ENCODE results near the gene GPR87. TPM values are rescaled to one million over a fixed set of nuclear protein-coding genes. Genes with fewer than 3 reads are reported as not detected.

The GPR87 gene
- total and polyA plus RNA-seq, 2 of the 4 experiments (the other 2 are of a cell fraction): 0.26 to 0.36 TPM

- POLR2A ChIA-PET (ENCODE audit: unreplicated experiment): no interaction called here
- peak; percentile 94 for ATAC-seq (ENCODE audit: low read depth)
- in situ Hi-C loops (cut with MboI; ENCODE audit: low sequenced_read_pairs): no loop called here
These were observed 57.0 kb downstream of the GPR87 start for GRCh38 chr3:151259664-151260063.

More at GRCh38 chr3:151259664-151260063, 57.0 kb downstream of the GPR87 start:
- H3K27ac ChIP-seq (ENCODE audit: insufficient read depth, low read length): peak overlapping the region; percentile 87
- H3K4ac ChIP-seq (ENCODE audit: low read depth, low read length): peak overlapping the region; percentile 73
- 0 out of 2 replicates have a peak overlapping the region, but pooled peaks have one; percentile 63 for H2BK20ac ChIP-seq (ENCODE audit: low read depth, low read length)
- no peak overlapping the region for H3K23ac ChIP-seq (ENCODE audit: low read depth, low read length)
- H3K36me3 ChIP-seq (ENCODE audit: control insufficient read depth, insufficient read depth, low read length): no peaks in the 10 kb centered on the region
- H2BK15ac ChIP-seq (ENCODE audit: low read depth, low read length): no peak overlapping the region
- CTCF ChIA-PET: interaction anchor here (0.8 to 1.8 kb wide), 2 partner anchors 21 to 92 kb away, joined by 3 to 7 read pairs; no protein-coding TSS in a partner anchor
- peak overlapping the region; percentile 78 for H2BK5ac ChIP-seq (ENCODE audit: low read depth, low read length, poor library complexity, severe bottlenecking)
- peaks cover 8% of the 10 kb centered on the region for H3K4me1 ChIP-seq (ENCODE audit: control insufficient read depth, insufficient read depth, low read length)
- peak overlapping the region; percentile 85; the same call in 1 of the 2 replicates for H2AK5ac ChIP-seq (ENCODE audit: low read depth, low read length)
- WGBS, 2 experiments (ENCODE audit: extremely low coverage in 2 of 2, insufficient read length in 1 of 2): 20% methylated on average over 1 of the region's 3 CpGs; no CpG with 5 or more reads in 1 of the 2 experiments
- no peak overlapping the region for H2AK9ac ChIP-seq (replicated peaks; ENCODE audit: low read depth, low read length, poor library complexity)
- peak overlapping the region; percentile 70; the same call in 1 of the 2 replicates for H3K14ac ChIP-seq (replicated peaks; ENCODE audit: low read depth, low read length)
- peak; percentile 64 for DNase-seq
- dilution Hi-C loops (cut with HindIII; ENCODE audit: low sequenced_read_pairs, unreplicated experiment): no loop called here
- intact Hi-C loops (cut with micrococcal nuclease): no loop called here
- peak overlapping the region in 1 of 2 experiments; percentile 50; a peak in 1 of 4 replicates for H4K8ac ChIP-seq (ENCODE audit: low read depth in 2 of 2, low read length in 2 of 2)
- BruUV-seq (replicated peaks): no TSS peak
- no peak for TF ChIP-seq CHD1 (IDR thresholded peaks at IDR 0.05; ENCODE audit: low read depth, low read length)
- TF ChIP-seq RFX5 (IDR thresholded peaks at IDR 0.05; ENCODE audit: low read depth, low read length): no peak
- TF ChIP-seq RAD21 (IDR thresholded peaks at IDR 0.05; ENCODE audit: low read length): no peak
- TF ChIP-seq RCOR1 (IDR thresholded peaks at IDR 0.05; ENCODE audit: insufficient replicate concordance, low read length): no peak
- TF ChIP-seq CEBPB (IDR thresholded peaks at IDR 0.05; ENCODE audit: low read depth, low read length): no peak
- no peak for TF ChIP-seq POLR2A (IDR thresholded peaks at IDR 0.05; ENCODE audit: low read depth, low read length)
- TF ChIP-seq MXI1 (IDR thresholded peaks at IDR 0.05; ENCODE audit: borderline replicate concordance, low read depth, low read length): no peak
- no peak for TF ChIP-seq FOS (IDR thresholded peaks at IDR 0.05; ENCODE audit: low read depth, low read length)
- no peak for TF ChIP-seq SMC3 (IDR thresholded peaks at IDR 0.05; ENCODE audit: low read depth, low read length)
- TF ChIP-seq ELK1 (IDR thresholded peaks at IDR 0.05; ENCODE audit: borderline replicate concordance, low read depth, low read length): no peak
- no peak for TF ChIP-seq USF2 (IDR thresholded peaks at IDR 0.05; ENCODE audit: low read depth, low read length)
- TF ChIP-seq BHLHE40 (IDR thresholded peaks at IDR 0.05; ENCODE audit: low read depth, low read length): no peak
- no peak for TF ChIP-seq MAZ (IDR thresholded peaks at IDR 0.05; ENCODE audit: borderline replicate concordance, low read depth, low read length)
- no peak for TF ChIP-seq CTCF (conservative IDR thresholded peaks at IDR 0.05; ENCODE audit: low read depth, low read length)
- TF ChIP-seq MAFK (IDR thresholded peaks at IDR 0.05; ENCODE audit: low read depth, low read length): no peak
- no peak for TF ChIP-seq NFE2L2 (IDR thresholded peaks at IDR 0.05; ENCODE audit: low read depth, low read length)
- no peak overlapping the region for H3K4me3 ChIP-seq (ENCODE audit: insufficient read depth, low read depth, low read length)
- no peak overlapping the region for H3K9ac ChIP-seq (ENCODE audit: low read depth, low read length)
- H3K56ac ChIP-seq (ENCODE audit: extremely low read depth, insufficient read depth, low read length): no peak overlapping the region
- no peaks in the 10 kb centered on the region for H4K20me1 ChIP-seq (ENCODE audit: insufficient read depth, low read length)
- peak overlapping the region; percentile 84 for H3K18ac ChIP-seq (ENCODE audit: low read depth, low read length)
- peak overlapping the region; percentile 92 for H4K5ac ChIP-seq (ENCODE audit: low read depth, low read length)
- no peaks in the 10 kb centered on the region for H3K79me1 ChIP-seq (ENCODE audit: low read depth in 1 of 2, low read length in 2 of 2)
- no peaks in the 10 kb centered on the region; the same call in 1 of the 2 replicates for H3K9me1 ChIP-seq (ENCODE audit: insufficient read depth, low read length)
- H4K91ac ChIP-seq (ENCODE audit: insufficient read depth, low read depth, low read length): peak overlapping the region; percentile 82; the same call in 1 of the 2 replicates
- H3K4me2 ChIP-seq (ENCODE audit: low read depth, low read length): peak overlapping the region; percentile 53; the same call in 1 of the 2 replicates
- H3K27me3 ChIP-seq (ENCODE audit: control insufficient read depth, insufficient read depth, low read length): no peaks in the 10 kb centered on the region
- H3K9me3 ChIP-seq (ENCODE audit: control insufficient read depth, insufficient read depth, low read length): no peaks in the 10 kb centered on the region
- no peak overlapping the region for H2AFZ ChIP-seq (replicated peaks; ENCODE audit: low read length, poor library complexity)
- H2BK120ac ChIP-seq (ENCODE audit: low read depth, low read length): peak overlapping the region; percentile 81

All from IMR-90 (cell line).